Endodermal cell (in vitro differentiated cells): ENCODE results near the gene CD80. TPM values are rescaled to one million over a fixed set of nuclear protein-coding genes. Genes with fewer than 3 reads are reported as not detected.

Experiments
- DNase-seq: peaks from one replicate; pipeline ENCODE4 v3.0.0-alpha.2; 2017
- H3K27ac ChIP-seq: 2 replicates; pipeline ENCODE4 v1.5.1; 2013; ENCODE audit warnings: mild to moderate bottlenecking, low read depth, low read length, moderate library complexity
- H3K27me3 ChIP-seq: 2 replicates; pipeline ENCODE4 v1.6.1; 2013; ENCODE audit warnings: mild to moderate bottlenecking, low read length, moderate library complexity; ENCODE audit not compliant: insufficient read depth, control insufficient read depth, poor library complexity, severe bottlenecking
- H3K36me3 ChIP-seq: 2 replicates; pipeline ENCODE4 v1.7.0; 2013; ENCODE audit warnings: mild to moderate bottlenecking, low read length, moderate library complexity; ENCODE audit not compliant: control insufficient read depth, insufficient read depth
- H3K4me1 ChIP-seq: one replicate; pipeline ENCODE4 v1.7.0; 2013; ENCODE audit warnings: low read length; ENCODE audit not compliant: control insufficient read depth, insufficient read depth
- H3K4me3 ChIP-seq: 2 replicates; pipeline ENCODE4 v1.5.1; 2013; ENCODE audit warnings: mild to moderate bottlenecking, low read length, moderate library complexity
- H3K9ac ChIP-seq: 2 replicates; pipeline ENCODE4 v1.6.1; 2013; ENCODE audit warnings: mild to moderate bottlenecking, low read length, moderate library complexity; ENCODE audit not compliant: poor library complexity, severe bottlenecking; ENCODE audit errors: extremely low read depth
- H3K9me3 ChIP-seq: 2 replicates; pipeline ENCODE4 v1.6.1; 2013; ENCODE audit warnings: mild to moderate bottlenecking, low read length, moderate library complexity; ENCODE audit not compliant: control insufficient read depth
- H3K27ac Mint-ChIP-seq: 2 replicates; pipeline ENCODE4 v1.8.0; 2020; ENCODE audit warnings: mixed read lengths
- H3K27me3 Mint-ChIP-seq: 2 replicates; pipeline ENCODE4 v1.8.0; 2021; ENCODE audit warnings: mild to moderate bottlenecking, mixed read lengths; ENCODE audit not compliant: insufficient read depth
- H3K36me3 Mint-ChIP-seq: 2 replicates; pipeline ENCODE4 v1.8.0; 2020; ENCODE audit warnings: low read depth, mixed read lengths
- H3K4me1 Mint-ChIP-seq: 2 replicates; pipeline ENCODE4 v1.8.0; 2020; ENCODE audit warnings: mixed read lengths
- H3K4me3 Mint-ChIP-seq: 2 replicates; pipeline ENCODE4 v1.8.0; 2020; ENCODE audit warnings: mild to moderate bottlenecking, moderate library complexity, mixed read lengths
- H3K9me3 Mint-ChIP-seq: 2 replicates; pipeline ENCODE4 v1.8.0; 2020; ENCODE audit warnings: mild to moderate bottlenecking, mixed read lengths
- WGBS, 2 experiments: methylation state at CpG; one replicate each; pipeline versions ENCODE4 v1.1.5 to v1.1.7; 2013; ENCODE audit warnings: missing lambda C conversion rate in 2 of 2, mixed read lengths in 1 of 2; ENCODE audit not compliant: insufficient coverage in 1 of 2, insufficient read length in 1 of 2; 5-methylcytosine and 5-hydroxymethylcytosine counted together
- total RNA-seq, 2 donors: library from RNA; stranded (reverse); fragmentation: NEBNext Ultra II Directional in 1 of 2; extraction: Animal tissue kit (Norgen Biotek cat#: 25700) in 1 of 2; gene quantifications; 2 replicates in 1 of 2; 3 replicates in 1 of 2; pipeline ENCODE4 v1.2.1, GENCODE V29; 2021
- TF ChIP-seq, protein P1 (sequence below): fragments of 200-600 bp; sonication (generic); conservative IDR thresholded peaks from 2 replicates; pipeline ENCODE4 v1.5.0; 2021; ENCODE audit warnings: antibody characterized with exemption, mild to moderate bottlenecking

The CD80 gene
- total RNA-seq, 2 donors from 2014 or later, result 2.2 to 2.5 TPM

DNA sequence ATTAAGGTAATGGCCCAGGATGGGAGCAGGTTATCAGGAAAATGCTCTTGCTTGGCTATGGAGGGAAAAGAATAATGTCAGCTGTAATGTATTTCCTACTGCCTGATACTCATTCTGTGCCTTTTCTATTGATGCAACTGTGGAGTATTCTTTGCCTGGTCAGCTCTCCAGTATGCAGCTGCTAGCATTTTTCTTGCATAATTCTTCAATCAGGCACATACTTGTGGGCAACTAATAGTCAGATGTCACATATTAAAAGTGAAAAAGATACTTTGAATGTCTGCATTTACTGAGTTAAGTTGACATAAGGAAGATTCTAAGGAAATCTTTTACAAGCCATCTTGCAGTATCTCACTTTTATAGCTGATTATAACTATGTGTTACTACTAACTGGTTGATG, 29.5 kb downstream of the CD80 start:
- no peak overlapping the region for H3K4me3 Mint-ChIP-seq
- H3K9me3 ChIP-seq, result no peaks in the 10 kb centered on the region
- TF ChIP-seq, protein P1, sequence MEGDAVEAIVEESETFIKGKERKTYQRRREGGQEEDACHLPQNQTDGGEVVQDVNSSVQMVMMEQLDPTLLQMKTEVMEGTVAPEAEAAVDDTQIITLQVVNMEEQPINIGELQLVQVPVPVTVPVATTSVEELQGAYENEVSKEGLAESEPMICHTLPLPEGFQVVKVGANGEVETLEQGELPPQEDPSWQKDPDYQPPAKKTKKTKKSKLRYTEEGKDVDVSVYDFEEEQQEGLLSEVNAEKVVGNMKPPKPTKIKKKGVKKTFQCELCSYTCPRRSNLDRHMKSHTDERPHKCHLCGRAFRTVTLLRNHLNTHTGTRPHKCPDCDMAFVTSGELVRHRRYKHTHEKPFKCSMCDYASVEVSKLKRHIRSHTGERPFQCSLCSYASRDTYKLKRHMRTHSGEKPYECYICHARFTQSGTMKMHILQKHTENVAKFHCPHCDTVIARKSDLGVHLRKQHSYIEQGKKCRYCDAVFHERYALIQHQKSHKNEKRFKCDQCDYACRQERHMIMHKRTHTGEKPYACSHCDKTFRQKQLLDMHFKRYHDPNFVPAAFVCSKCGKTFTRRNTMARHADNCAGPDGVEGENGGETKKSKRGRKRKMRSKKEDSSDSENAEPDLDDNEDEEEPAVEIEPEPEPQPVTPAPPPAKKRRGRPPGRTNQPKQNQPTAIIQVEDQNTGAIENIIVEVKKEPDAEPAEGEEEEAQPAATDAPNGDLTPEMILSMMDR, result no peak
- no peaks in the 10 kb centered on the region for H3K27me3 ChIP-seq
- H3K27ac ChIP-seq, result no peak overlapping the region
- no peaks in the 10 kb centered on the region for H3K27me3 Mint-ChIP-seq
- peaks cover under 1% of the 10 kb centered on the region for H3K36me3 ChIP-seq
- H3K4me3 ChIP-seq, result no peak overlapping the region
- H3K4me1 Mint-ChIP-seq, result no peaks in the 10 kb centered on the region
- peaks cover 3% of the 10 kb centered on the region for H3K36me3 Mint-ChIP-seq
- no peak overlapping the region for H3K9ac ChIP-seq
- DNase-seq, result no peak
- no peaks in the 10 kb centered on the region for H3K4me1 ChIP-seq
- no peaks in the 10 kb centered on the region for H3K9me3 Mint-ChIP-seq
- no peak overlapping the region for H3K27ac Mint-ChIP-seq

DNA sequence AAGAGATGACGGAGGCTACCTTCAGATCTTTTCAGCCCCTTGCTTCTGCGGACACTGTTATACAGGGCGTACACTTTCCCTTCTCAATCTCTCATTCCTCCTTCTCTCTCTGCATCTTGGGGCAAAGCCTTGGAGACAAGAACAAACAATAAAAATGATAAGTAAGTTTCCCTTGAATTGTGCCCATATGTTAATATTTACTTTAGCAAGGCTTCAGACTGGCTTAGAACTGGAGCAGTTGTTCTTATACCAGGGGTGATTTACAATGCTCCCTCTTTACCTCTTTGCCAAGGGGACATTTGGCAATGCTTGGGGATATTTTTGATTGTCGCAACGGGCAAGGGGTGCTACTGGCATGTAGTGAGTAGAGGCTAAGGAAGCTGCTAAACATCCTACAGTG, 31.7 kb downstream of the CD80 start:
- H3K4me3 ChIP-seq, result no peak overlapping the region
- no peaks in the 10 kb centered on the region for H3K27me3 ChIP-seq
- DNase-seq, result no peak
- TF ChIP-seq, protein P1, result no peak
- peaks cover 20% of the 10 kb centered on the region for H3K36me3 ChIP-seq
- H3K27ac Mint-ChIP-seq, result no peak overlapping the region
- H3K27ac ChIP-seq, result no peak overlapping the region
- no peak overlapping the region for H3K9ac ChIP-seq
- 97 to 100% methylated on average over 3 to 5 of the region's 5 CpGs for WGBS, 2 experiments
- no peaks in the 10 kb centered on the region for H3K9me3 Mint-ChIP-seq
- H3K9me3 ChIP-seq, result no peaks in the 10 kb centered on the region
- H3K4me3 Mint-ChIP-seq, result no peak overlapping the region
- no peaks in the 10 kb centered on the region for H3K4me1 Mint-ChIP-seq
- H3K4me1 ChIP-seq, result no peaks in the 10 kb centered on the region
- no peaks in the 10 kb centered on the region for H3K27me3 Mint-ChIP-seq
- peaks cover 6% of the 10 kb centered on the region for H3K36me3 Mint-ChIP-seq

DNA sequence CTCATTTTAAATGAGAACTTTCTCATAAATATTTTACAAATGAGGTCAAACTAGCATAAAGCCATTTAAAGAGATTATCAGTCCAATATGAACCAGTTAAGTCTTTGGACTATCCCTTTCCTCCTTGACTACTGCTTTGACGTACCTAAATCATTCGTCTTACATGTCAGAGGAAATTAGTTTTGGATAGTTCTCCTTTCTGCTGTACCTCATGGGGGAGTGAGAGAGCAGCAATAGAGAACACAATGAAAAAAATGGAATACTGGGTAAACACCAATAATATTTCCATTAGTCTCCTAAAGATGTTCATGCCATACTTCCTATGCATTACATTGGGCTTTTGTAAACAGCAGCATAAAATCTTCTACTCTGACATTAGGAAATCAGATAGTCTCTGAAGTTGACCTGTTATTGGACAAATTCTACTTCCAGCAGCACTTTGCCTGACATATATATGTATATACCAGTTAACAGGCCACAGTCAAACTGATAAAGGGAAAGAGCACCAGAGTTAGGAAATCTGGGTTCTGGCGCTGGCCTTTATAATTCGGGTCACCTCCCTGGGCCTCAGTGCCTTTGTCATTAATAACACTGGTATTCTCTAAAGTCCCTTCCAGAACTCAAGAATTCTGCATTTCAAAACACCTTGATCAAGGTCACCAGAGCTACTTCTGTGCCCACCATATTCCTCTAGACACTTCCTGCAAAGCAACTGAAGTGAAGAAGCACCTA, 34.3 kb downstream of the CD80 start:
- no peak overlapping the region for H3K4me3 Mint-ChIP-seq
- no peaks in the 10 kb centered on the region for H3K27me3 ChIP-seq
- DNase-seq, result no peak

More for the DNA sequence above, 34.3 kb downstream of the CD80 start:
- Histone ChIP-seq H3K9me3 (peaks cover 14% of the 10 kb centered on the region), H3K36me3 (peaks cover 41% of the 10 kb centered on the region), H3K9ac (no peak overlapping the region), H3K4me1 (no peaks in the 10 kb centered on the region), H3K4me3 (no peak overlapping the region), H3K27ac (no peak overlapping the region)
- Mint-ChIP-seq H3K4me1 (no peaks in the 10 kb centered on the region), H3K27ac (no peak overlapping the region), H3K36me3 (peaks cover 27% of the 10 kb centered on the region), H3K27me3 (no peaks in the 10 kb centered on the region), H3K9me3 (peaks cover 13% of the 10 kb centered on the region)
- WGBS, 2 experiments, result 85 to 100% methylated on average over 1 to 4 of the region's 4 CpGs
- TF ChIP-seq, protein P1, result peak; percentile 56
